Measurements from ENCODE around the gene ZSWIM3. TPM values are rescaled to one million over a fixed set of nuclear protein-coding genes. Genes with fewer than 3 reads are reported as not detected.
A peak's percentile ranks its signal among the peaks of the same experiment; 100 is the strongest.

ZSWIM3 gene
- total RNA-seq, 1 experiment from 2014 or later: 6.4 TPM

DNA sequence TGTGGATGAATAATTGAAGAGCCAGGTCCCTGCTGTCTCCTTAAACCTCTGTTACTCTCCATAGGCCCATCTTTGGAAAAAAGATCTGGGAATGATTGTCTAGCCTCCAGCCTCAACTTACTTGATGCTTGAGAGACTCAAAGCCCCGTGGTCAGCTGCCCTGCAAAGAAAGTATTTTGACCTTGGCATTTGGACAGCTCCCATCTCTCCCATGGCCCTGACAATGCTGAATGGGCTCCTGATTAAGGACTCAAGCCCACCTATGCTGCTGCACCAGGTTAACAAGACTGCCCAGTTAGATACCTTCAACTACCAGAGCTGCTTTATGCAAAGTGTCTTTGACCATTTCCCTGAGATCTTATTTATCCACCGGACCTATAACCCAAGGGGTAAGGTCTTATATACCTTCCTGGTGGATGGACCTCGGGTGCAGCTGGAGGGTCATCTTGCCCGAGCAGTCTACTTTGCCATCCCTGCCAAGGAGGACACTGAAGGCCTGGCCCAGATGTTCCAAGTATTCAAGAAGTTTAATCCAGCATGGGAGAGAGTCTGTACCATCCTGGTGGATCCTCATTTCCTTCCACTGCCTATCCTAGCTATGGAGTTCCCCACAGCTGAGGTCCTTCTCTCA, 25.2 kb downstream of the ZSWIM3 start:
- H3K9me3 ChIP-seq: no peaks in the 10 kb centered on the region
- CTCF ChIA-PET: interaction anchor here (0.9 to 2.2 kb wide), 3 partner anchors 8 to 87 kb away, joined by 3 to 34 read pairs (median 4); partner anchors contain the start of genes CTSA and NEURL2

DNA sequence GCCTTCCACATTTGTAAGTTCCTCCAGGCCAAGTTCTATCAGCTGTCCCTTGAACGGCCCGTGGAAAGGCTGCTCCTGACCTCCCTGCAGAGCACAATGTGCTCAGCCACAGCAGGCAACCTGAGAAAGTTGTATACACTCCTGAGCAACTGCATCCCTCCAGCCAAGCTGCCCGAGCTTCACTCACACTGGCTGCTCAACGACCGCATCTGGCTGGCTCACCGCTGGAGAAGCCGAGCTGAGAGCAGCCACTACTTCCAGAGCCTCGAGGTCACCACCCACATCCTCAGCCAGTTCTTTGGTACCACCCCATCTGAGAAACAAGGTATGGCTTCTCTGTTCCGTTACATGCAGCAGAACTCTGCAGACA, 25.7 kb downstream of the ZSWIM3 start:
- Mint-ChIP-seq H3K4me3 (ENCODE audit: unreplicated experiment) (peak overlapping the region; percentile 96), H3K36me3 (ENCODE audit: insufficient read depth, unreplicated experiment) (peaks cover 29% of the 10 kb centered on the region), H3K27ac (ENCODE audit: unreplicated experiment) (no peak overlapping the region), H3K27me3 (ENCODE audit: insufficient read depth, unreplicated experiment) (no peaks in the 10 kb centered on the region), H3K4me1 (ENCODE audit: low read depth, unreplicated experiment) (peaks cover 19% of the 10 kb centered on the region), H3K9me3 (ENCODE audit: unreplicated experiment) (no peaks in the 10 kb centered on the region)
- no peaks in the 10 kb centered on the region for H3K27me3 ChIP-seq (replicated peaks; ENCODE audit: control insufficient read depth, insufficient read depth, low read length)
- TF ChIP-seq CTCF (IDR thresholded peaks at IDR 0.05; ENCODE audit: insufficient read depth in 1 of 2, low read depth in 1 of 2, low read length in 1 of 2, severe bottlenecking in 1 of 2, unreplicated experiment in 1 of 2): no peak
- H3K9me3 ChIP-seq: no peaks in the 10 kb centered on the region
- no peaks in the 10 kb centered on the region for H3K4me1 ChIP-seq
- H3K36me3 ChIP-seq (ENCODE audit: control insufficient read depth, insufficient read depth, low read length): peaks cover 4% of the 10 kb centered on the region
- CTCF ChIA-PET: no interaction called here
- POLR2A ChIA-PET: interaction anchor here (0.7 kb wide), 1 partner anchor 11 kb away, joined by 3 read pairs; no protein-coding TSS in a partner anchor
- no peak for DNase-seq
- BruUV-seq (replicated peaks): no TSS peak
- intact Hi-C loops (cut with micrococcal nuclease; ENCODE audit: unreplicated experiment): no loop called here
- H3K4me3 ChIP-seq (ENCODE audit: low read depth, low read length): no peak overlapping the region

More for the DNA sequence above, 25.2 kb downstream of the ZSWIM3 start:
- BruUV-seq (replicated peaks): no TSS peak
- POLR2A ChIA-PET: interaction anchor here (0.7 to 2.2 kb wide), 2 partner anchors 10 to 52 kb away, joined by 3 to 30 read pairs; partner anchors contain the start of gene PCIF1
- H3K36me3 ChIP-seq (ENCODE audit: control insufficient read depth, insufficient read depth, low read length): peaks cover 7% of the 10 kb centered on the region
- no peak overlapping the region for H3K27ac Mint-ChIP-seq (ENCODE audit: unreplicated experiment)
- peaks cover 29% of the 10 kb centered on the region for H3K36me3 Mint-ChIP-seq (ENCODE audit: insufficient read depth, unreplicated experiment)
- TF ChIP-seq CTCF (IDR thresholded peaks at IDR 0.05; ENCODE audit: insufficient read depth in 1 of 2, low read depth in 1 of 2, low read length in 1 of 2, severe bottlenecking in 1 of 2, unreplicated experiment in 1 of 2): no peak
- no peaks in the 10 kb centered on the region for H3K9me3 Mint-ChIP-seq (ENCODE audit: unreplicated experiment)
- H3K27me3 ChIP-seq (replicated peaks; ENCODE audit: control insufficient read depth, insufficient read depth, low read length): no peaks in the 10 kb centered on the region
- H3K4me1 Mint-ChIP-seq (ENCODE audit: low read depth, unreplicated experiment): peaks cover 19% of the 10 kb centered on the region
- DNase-seq: no peak
- H3K4me1 ChIP-seq: no peaks in the 10 kb centered on the region
- H3K27me3 Mint-ChIP-seq (ENCODE audit: insufficient read depth, unreplicated experiment): no peaks in the 10 kb centered on the region
- intact Hi-C loops (cut with micrococcal nuclease; ENCODE audit: unreplicated experiment): no loop called here
- no peak overlapping the region for H3K4me3 ChIP-seq (ENCODE audit: low read depth, low read length)
- peak overlapping the region; percentile 96 for H3K4me3 Mint-ChIP-seq (ENCODE audit: unreplicated experiment)

GRCh38 chr20:45886590-45887345, 29.4 kb downstream of the ZSWIM3 start:
- Histone ChIP-seq H3K4me1 (peaks cover 2% of the 10 kb centered on the region), H3K27me3 (replicated peaks; ENCODE audit: control insufficient read depth, insufficient read depth, low read length) (no peaks in the 10 kb centered on the region), H3K4me3 (ENCODE audit: low read depth, low read length) (no peak overlapping the region), H3K36me3 (ENCODE audit: control insufficient read depth, insufficient read depth, low read length) (peaks cover 6% of the 10 kb centered on the region), H3K9me3 (no peaks in the 10 kb centered on the region)
- no peaks in the 10 kb centered on the region for H3K9me3 Mint-ChIP-seq (ENCODE audit: unreplicated experiment)
- DNase-seq: no peak
- H3K4me3 Mint-ChIP-seq (ENCODE audit: unreplicated experiment): no peak overlapping the region
- BruUV-seq (replicated peaks): no TSS peak
- H3K36me3 Mint-ChIP-seq (ENCODE audit: insufficient read depth, unreplicated experiment): peaks cover 41% of the 10 kb centered on the region
- ChIA-PET CTCF (no interaction called here), POLR2A (interaction anchor here (1.3 kb wide), 1 partner anchor 15 kb away, joined by 3 read pairs; no protein-coding TSS in a partner anchor)
- intact Hi-C loops (cut with micrococcal nuclease; ENCODE audit: unreplicated experiment): no loop called here
- no peak for TF ChIP-seq CTCF (IDR thresholded peaks at IDR 0.05; ENCODE audit: insufficient read depth in 1 of 2, low read depth in 1 of 2, low read length in 1 of 2, severe bottlenecking in 1 of 2, unreplicated experiment in 1 of 2)
- no peaks in the 10 kb centered on the region for H3K27me3 Mint-ChIP-seq (ENCODE audit: insufficient read depth, unreplicated experiment)
- H3K4me1 Mint-ChIP-seq (ENCODE audit: low read depth, unreplicated experiment): peaks cover 20% of the 10 kb centered on the region
- no peak overlapping the region for H3K27ac Mint-ChIP-seq (ENCODE audit: unreplicated experiment)
